HG02943 (cell line): ENCODE measurements around the gene CUL4A.

ENCODE experiments used
- ATAC-seq: cut with Tn5 transposase; IDR thresholded peaks from one replicate; pipeline ENCODE4 v1.9.1; 2021; ENCODE audit warnings: mild to moderate bottlenecking, low read depth, moderate library complexity; ENCODE audit not compliant: unreplicated experiment

The CUL4A gene

GRCh38 chr13:113207890-113208420, 1.5 kb upstream of the CUL4A start:
- ATAC-seq, result peak; percentile 23

GRCh38 chr13:113208421-113209335, 735 bp upstream of the CUL4A start, which contains the start of gene PCID2:
PCID2 (minus strand) TSS chr13:113208669; CDS start chr13:113208634, 35 bp downstream.
- peak; percentile 76 for ATAC-seq

- ATAC-seq, result peak; percentile 35
Measured at GRCh38 chr13:113209759-113210421, 477 bp downstream of the CUL4A start.

GRCh38 chr13:113210833-113211232, 1.4 kb downstream of the CUL4A start:
- no peak for ATAC-seq

- no peak for ATAC-seq
Measured at GRCh38 chr13:113211774-113212173, 2.4 kb downstream of the CUL4A start.

GRCh38 chr13:113216254-113217048, 7.0 kb downstream of the CUL4A start:
- ATAC-seq, result no peak

- ATAC-seq, result no peak
Measured at GRCh38 chr13:113218586-113218985, 9.2 kb downstream of the CUL4A start.

- ATAC-seq, result no peak
Measured at GRCh38 chr13:113219256-113219940, 10.0 kb downstream of the CUL4A start.

GRCh38 chr13:113220141-113220598, 10.8 kb downstream of the CUL4A start:
- ATAC-seq, result no peak

GRCh38 chr13:113220877-113221276, 11.5 kb downstream of the CUL4A start:
- no peak for ATAC-seq

GRCh38 chr13:113223070-113223469, 13.7 kb downstream of the CUL4A start:
- ATAC-seq, result no peak

GRCh38 chr13:113224486-113224885, 15.1 kb downstream of the CUL4A start:
- ATAC-seq, result no peak

GRCh38 chr13:113225515-113225914, 16.1 kb downstream of the CUL4A start:
- ATAC-seq, result no peak

- ATAC-seq, result no peak
Measured at GRCh38 chr13:113226873-113227450, 17.5 kb downstream of the CUL4A start.

- no peak for ATAC-seq
Measured at GRCh38 chr13:113229161-113229560, 19.7 kb downstream of the CUL4A start.

GRCh38 chr13:113229791-113230190, 20.4 kb downstream of the CUL4A start:
- ATAC-seq, result no peak

- no peak for ATAC-seq
Measured at GRCh38 chr13:113231306-113232207, 22.1 kb downstream of the CUL4A start.

GRCh38 chr13:113232208-113233003, 23.0 kb downstream of the CUL4A start:
- ATAC-seq, result no peak
